ENCODE data around the gene DTNBP1. TPM values are rescaled to one million over a fixed set of nuclear protein-coding genes. Genes with fewer than 3 reads are reported as not detected.
A peak's percentile ranks its signal among the peaks of the same experiment; 100 is the strongest.

The DTNBP1 gene
- total and polyA plus RNA-seq, 2 of the 13 experiments (the other 11 are each of a cell fraction or from before 2014, with no cell fraction given): 6.6 to 19.1 TPM

DNA sequence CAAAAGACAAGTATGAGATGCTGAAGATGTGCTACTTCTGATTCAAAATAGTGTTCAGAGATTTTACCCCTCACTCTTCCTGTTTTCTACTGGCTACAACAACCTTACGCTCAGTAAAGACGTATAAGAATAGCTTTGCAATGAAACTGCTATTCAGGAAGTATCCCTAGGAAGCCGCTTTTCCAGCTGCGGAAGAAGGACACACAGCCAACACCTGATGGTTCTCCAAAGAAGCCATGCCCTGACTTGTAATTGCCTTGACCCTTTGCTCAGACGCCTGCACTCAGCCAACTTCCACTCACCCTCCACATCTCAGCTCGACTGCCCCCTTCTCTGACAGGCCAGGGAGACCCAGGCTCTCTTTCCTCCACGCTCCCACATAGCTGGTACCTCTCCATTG, 111.6 kb downstream of the DTNBP1 start:
- no peak overlapping the region for H3K27ac ChIP-seq (ENCODE audit: extremely low read length, insufficient read depth, low read length)
- TF ChIP-seq ZNF10 (CRISPR knock-in tag; IDR thresholded peaks at IDR 0.05; ENCODE audit: borderline replicate concordance, low read depth) (no peak), AGO2 (optimal IDR thresholded peaks at IDR 0.05; ENCODE audit: low read depth, low read length) (no peak), NBN (conservative IDR thresholded peaks at IDR 0.05) (no peak), ZBTB38 (CRISPR knock-in tag; IDR thresholded peaks at IDR 0.05) (no peak), NCOA5 (CRISPR knock-in tag; IDR thresholded peaks at IDR 0.05) (no peak), MATR3 (CRISPR knock-in tag; IDR thresholded peaks at IDR 0.05) (no peak)
- FAIRE-seq: no peak
- H4K20me1 ChIP-seq (ENCODE audit: insufficient read depth, low read length): no peaks in the 10 kb centered on the region
- no peaks in the 10 kb centered on the region for H3K27me3 ChIP-seq (ENCODE audit: control insufficient read depth in 1 of 2, insufficient read depth in 2 of 2, low read length in 2 of 2)
- no peaks in the 10 kb centered on the region; a peak in 1 of 5 replicates for H3K36me3 ChIP-seq (replicated peaks in 1 of 2; ENCODE audit: control insufficient read depth in 1 of 2, insufficient read depth in 2 of 2, low read length in 2 of 2)
- H2AFZ ChIP-seq (ENCODE audit: low read length): no peak overlapping the region
- intact Hi-C loops (cut with micrococcal nuclease; ENCODE audit: unreplicated experiment) (no loop called here), in situ Hi-C loops (cut with HindIII; ENCODE audit: extremely low pct_ligation_motif_present, low pct_unique_long_range_greater_than_20kb) (no loop called here)
- DNase-seq (ENCODE audit: low spot score): no peak
- no peak overlapping the region for H3K9ac ChIP-seq (ENCODE audit: insufficient read depth, low read depth, low read length)
- no peak overlapping the region for H3K4me3 ChIP-seq (replicated peaks in 1 of 3; ENCODE audit: insufficient read depth in 1 of 3, low read depth in 2 of 3, low read length in 3 of 3)
- 93% methylated on average over 7 of the region's 7 CpGs for WGBS (ENCODE audit: low lambda C conversion rate)
- no peaks in the 10 kb centered on the region for H3K4me1 ChIP-seq (ENCODE audit: insufficient read depth, low read length)
- ChIA-PET CTCF (ENCODE audit: low intra/inter-chr PET ratio, low total read pairs) (no interaction called here), POLR2A (no interaction called here)
- no peaks in the 10 kb centered on the region for H3K9me3 ChIP-seq (ENCODE audit: low read length)
- ATAC-seq: no peak
- H3K79me2 ChIP-seq (ENCODE audit: insufficient read depth, low read length): no peaks in the 10 kb centered on the region
- no peak overlapping the region for H3K4me2 ChIP-seq (ENCODE audit: low read depth, low read length)
- no TSS peak for BruUV-seq (replicated peaks)

DNA sequence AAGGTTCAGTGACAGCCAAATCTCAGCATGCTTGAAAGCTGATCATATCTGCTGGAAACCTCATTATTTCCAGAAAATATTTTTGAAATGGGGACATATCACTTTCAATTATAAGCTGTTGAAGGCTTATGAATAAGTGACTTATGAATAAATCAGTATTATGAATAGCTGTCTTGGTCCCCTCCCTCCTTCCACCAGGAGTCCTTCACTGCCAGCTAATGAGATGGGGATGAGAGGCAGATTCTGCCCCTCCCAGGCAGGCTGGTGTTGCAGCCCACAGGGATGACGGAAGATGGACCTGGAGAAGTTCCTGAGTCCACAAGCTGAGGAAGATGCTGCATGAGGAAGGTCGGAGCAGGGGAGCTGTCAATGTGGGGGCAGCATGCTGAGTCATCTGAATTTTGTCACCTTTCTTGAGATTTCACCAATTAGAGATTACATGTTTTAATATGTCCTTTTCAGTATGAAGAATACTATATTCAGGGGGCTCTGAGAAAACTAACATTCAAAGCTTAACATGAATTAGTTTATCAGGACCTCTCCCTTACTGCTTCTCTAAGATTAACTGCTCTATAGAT, 112.2 kb downstream of the DTNBP1 start:
- Histone ChIP-seq H3K9ac (ENCODE audit: insufficient read depth, low read depth, low read length) (no peak overlapping the region), H3K4me3 (replicated peaks in 1 of 3; ENCODE audit: insufficient read depth in 1 of 3, low read depth in 2 of 3, low read length in 3 of 3) (no peak overlapping the region), H3K27ac (ENCODE audit: extremely low read length, insufficient read depth, low read length) (no peak overlapping the region), H3K4me1 (ENCODE audit: insufficient read depth, low read length) (no peaks in the 10 kb centered on the region), H3K4me2 (ENCODE audit: low read depth, low read length) (no peak overlapping the region), H3K79me2 (ENCODE audit: insufficient read depth, low read length) (no peaks in the 10 kb centered on the region), H3K27me3 (ENCODE audit: control insufficient read depth in 1 of 2, insufficient read depth in 2 of 2, low read length in 2 of 2) (no peaks in the 10 kb centered on the region), H4K20me1 (ENCODE audit: insufficient read depth, low read length) (no peaks in the 10 kb centered on the region), H3K36me3 (replicated peaks in 1 of 2; ENCODE audit: control insufficient read depth in 1 of 2, insufficient read depth in 2 of 2, low read length in 2 of 2) (no peaks in the 10 kb centered on the region; a peak in 1 of 5 replicates), H2AFZ (ENCODE audit: low read length) (no peak overlapping the region), H3K9me3 (ENCODE audit: low read length) (no peaks in the 10 kb centered on the region)
- FAIRE-seq (no peak), ATAC-seq (no peak), DNase-seq (ENCODE audit: low spot score) (no peak)
- intact Hi-C loops (cut with micrococcal nuclease; ENCODE audit: unreplicated experiment): no loop called here
- WGBS (ENCODE audit: low lambda C conversion rate): 100% methylated on average over 2 of the region's 2 CpGs
- no peak for TF ChIP-seq TAF15 (IDR thresholded peaks at IDR 0.05; ENCODE audit: low read depth, low read length, poor library complexity, severe bottlenecking)
- TF ChIP-seq MAFK (conservative IDR thresholded peaks at IDR 0.05 in 1 of 2, IDR thresholded peaks at IDR 0.05 in 1 of 2; ENCODE audit: low read length in 2 of 2): peak; percentile 59 to 83; a peak in 3 of 4 replicates
- TF ChIP-seq ZNF672 (CRISPR knock-in tag; IDR thresholded peaks at IDR 0.05): no peak
- peak; percentile 65; the same call in 1 of the 2 replicates for TF ChIP-seq MAFF (IDR thresholded peaks at IDR 0.05; ENCODE audit: low read depth, low read length)
- BruUV-seq (replicated peaks): no TSS peak
- ChIA-PET POLR2A (no interaction called here), CTCF (ENCODE audit: low intra/inter-chr PET ratio, low total read pairs) (no interaction called here)
- in situ Hi-C loops (cut with HindIII; ENCODE audit: extremely low pct_ligation_motif_present, low pct_unique_long_range_greater_than_20kb): no loop called here

Data from HepG2 (cell line).